Karpas-422 (cell line): Measurements from ENCODE around the gene RCSD1. TPM values are rescaled to one million over a fixed set of nuclear protein-coding genes. Genes with fewer than 3 reads are reported as not detected.

Experiments
- total RNA-seq: library from RNA; depleted of rRNA; stranded (reverse); fragments of >200 nt; shearing (Covaris generic); gene quantifications from 2 replicates; pipeline ENCODE4 v1.2.3, GENCODE V29; 2014; ENCODE audit warnings: low replicate concordance; rRNA removed

RCSD1 gene
- total RNA-seq, 1 experiment from 2014 or later: 85.4 TPM

Other genes starting within 250 kb of the RCSD1 start
- gene CD247, start 111.7 kb upstream of the RCSD1 start, total RNA-seq: 41.3 and 56.1 TPM in 2 replicates
- gene CREG1, start 76.5 kb upstream of the RCSD1 start, total RNA-seq: 51.1 and 102 TPM in 2 replicates
- gene MPZL1, start 91.8 kb downstream of the RCSD1 start, total RNA-seq: 13.5 and 24.9 TPM in 2 replicates